Measurements from ENCODE around the gene HDDC3.
"Not testable (repeated sequence)": the region's sequence is repeated elsewhere in the genome, so short reads cannot be mapped to it uniquely, and the experiment has no call there.

The HDDC3 gene

DNA sequence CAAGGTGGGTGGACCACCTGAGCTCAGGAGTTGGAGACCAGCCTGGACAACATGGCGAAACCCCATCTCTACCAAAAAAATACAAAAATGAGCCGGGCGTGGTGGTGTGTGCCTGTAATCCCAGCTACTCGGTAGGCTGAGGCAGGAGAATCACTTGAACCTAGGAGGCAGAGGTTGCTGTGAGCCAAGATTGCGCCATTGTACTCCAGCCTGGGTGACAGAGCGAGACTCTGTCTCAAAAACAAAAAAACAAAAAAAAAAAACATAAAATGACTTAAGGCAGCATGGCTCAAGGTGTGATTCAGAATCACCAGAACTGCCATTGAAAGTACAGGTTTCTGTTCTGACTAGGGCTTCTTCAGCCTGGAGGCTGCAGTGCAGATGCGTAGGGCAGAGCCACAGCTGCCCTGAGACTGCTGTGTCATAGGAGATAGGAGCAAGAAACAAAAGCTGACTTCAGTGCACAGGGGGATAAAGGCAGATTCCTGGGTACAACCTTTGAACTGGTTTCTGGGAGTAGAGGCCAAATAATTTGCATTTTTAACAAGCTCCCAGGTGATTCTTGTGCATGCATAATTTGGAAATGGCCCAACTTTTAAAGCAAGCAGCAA lies 9.5 kb downstream of the HDDC3 start:
- not testable (repeated sequence) for H3K27ac ChIP-seq (ENCODE audit: low read length, poor library complexity, severe bottlenecking); H2BK12ac ChIP-seq (ENCODE audit: low read length in 2 of 2); H3K9me3 ChIP-seq (ENCODE audit: control insufficient read depth, low read length); H3K4me2 ChIP-seq (ENCODE audit: low read length, poor library complexity, severe bottlenecking); H3K18ac ChIP-seq (ENCODE audit: low read depth in 1 of 2, low read length in 2 of 2); H3K9ac ChIP-seq (ENCODE audit: low read length); DNase-seq; H3K4me1 ChIP-seq (ENCODE audit: control insufficient read depth, insufficient read depth, low read depth, low read length); H3K4me3 ChIP-seq (ENCODE audit: insufficient read depth in 1 of 2, low read depth in 1 of 2, low read length in 2 of 2); H4K8ac ChIP-seq (ENCODE audit: low read length); H2BK120ac ChIP-seq (ENCODE audit: low read depth, low read length); H3K4ac ChIP-seq (ENCODE audit: low read depth in 1 of 2, low read length in 2 of 2); H2BK15ac ChIP-seq (ENCODE audit: low read depth, poor library complexity, severe bottlenecking); H3K27me3 ChIP-seq (ENCODE audit: control insufficient read depth in 1 of 2, insufficient read depth in 1 of 2, low read length in 2 of 2); H2BK5ac ChIP-seq (ENCODE audit: low read depth, low read length, poor library complexity, severe bottlenecking); H3K79me1 ChIP-seq (replicated peaks; ENCODE audit: low read length, poor library complexity, severe bottlenecking); H2AFZ ChIP-seq (ENCODE audit: low read depth, low read length); H3K14ac ChIP-seq (ENCODE audit: low read length in 2 of 2); H3K23ac ChIP-seq (ENCODE audit: low read length in 2 of 2); H4K91ac ChIP-seq (ENCODE audit: low read length); H2AK5ac ChIP-seq (ENCODE audit: low read length, severe bottlenecking)
- H3K36me3 ChIP-seq (ENCODE audit: control insufficient read depth in 1 of 2, insufficient read depth in 2 of 2, low read depth in 1 of 2, low read length in 2 of 2): peaks cover 27 to 35% of the 10 kb centered on the region in 2 experiments
- WGBS: 90% methylated on average over 5 of the region's 7 CpGs

GRCh38 chr15:90921887-90922286 lies 10.5 kb downstream of the HDDC3 start:
- DNase-seq: no peak
- H3K27me3 ChIP-seq (ENCODE audit: control insufficient read depth in 1 of 2, insufficient read depth in 1 of 2, low read length in 2 of 2): no peaks in the 10 kb centered on the region
- H3K27ac ChIP-seq (ENCODE audit: low read length, poor library complexity, severe bottlenecking): no peak overlapping the region
- H3K23ac ChIP-seq (ENCODE audit: low read length in 2 of 2): no peak overlapping the region
- H3K36me3 ChIP-seq (ENCODE audit: control insufficient read depth in 1 of 2, insufficient read depth in 2 of 2, low read depth in 1 of 2, low read length in 2 of 2): peaks cover 34 to 44% of the 10 kb centered on the region in 2 experiments
- H3K9ac ChIP-seq (ENCODE audit: low read length): no peak overlapping the region
- WGBS: 97% methylated on average over 1 of the region's 4 CpGs
- H3K14ac ChIP-seq (ENCODE audit: low read length in 2 of 2): no peak overlapping the region
- H3K18ac ChIP-seq (ENCODE audit: low read depth in 1 of 2, low read length in 2 of 2): no peak overlapping the region
- H4K91ac ChIP-seq (ENCODE audit: low read length): no peak overlapping the region
- H2BK120ac ChIP-seq (ENCODE audit: low read depth, low read length): no peak overlapping the region
- no peak overlapping the region for H3K4me3 ChIP-seq (ENCODE audit: insufficient read depth in 1 of 2, low read depth in 1 of 2, low read length in 2 of 2)
- no peaks in the 10 kb centered on the region for H3K79me1 ChIP-seq (replicated peaks; ENCODE audit: low read length, poor library complexity, severe bottlenecking)
- H2AFZ ChIP-seq (ENCODE audit: low read depth, low read length): no peak overlapping the region
- H4K8ac ChIP-seq (ENCODE audit: low read length): no peak overlapping the region
- no peaks in the 10 kb centered on the region for H3K9me3 ChIP-seq (ENCODE audit: control insufficient read depth, low read length)
- H3K4ac ChIP-seq (ENCODE audit: low read depth in 1 of 2, low read length in 2 of 2): no peak overlapping the region
- H3K4me2 ChIP-seq (ENCODE audit: low read length, poor library complexity, severe bottlenecking): no peak overlapping the region
- no peaks in the 10 kb centered on the region for H3K4me1 ChIP-seq (ENCODE audit: control insufficient read depth, insufficient read depth, low read depth, low read length)
- no peak overlapping the region for H2AK5ac ChIP-seq (ENCODE audit: low read length, severe bottlenecking)
- no peak overlapping the region for H2BK15ac ChIP-seq (ENCODE audit: low read depth, poor library complexity, severe bottlenecking)
- H2BK12ac ChIP-seq (ENCODE audit: low read length in 2 of 2): no peak overlapping the region
- H2BK5ac ChIP-seq (ENCODE audit: low read depth, low read length, poor library complexity, severe bottlenecking): no peak overlapping the region

DNA sequence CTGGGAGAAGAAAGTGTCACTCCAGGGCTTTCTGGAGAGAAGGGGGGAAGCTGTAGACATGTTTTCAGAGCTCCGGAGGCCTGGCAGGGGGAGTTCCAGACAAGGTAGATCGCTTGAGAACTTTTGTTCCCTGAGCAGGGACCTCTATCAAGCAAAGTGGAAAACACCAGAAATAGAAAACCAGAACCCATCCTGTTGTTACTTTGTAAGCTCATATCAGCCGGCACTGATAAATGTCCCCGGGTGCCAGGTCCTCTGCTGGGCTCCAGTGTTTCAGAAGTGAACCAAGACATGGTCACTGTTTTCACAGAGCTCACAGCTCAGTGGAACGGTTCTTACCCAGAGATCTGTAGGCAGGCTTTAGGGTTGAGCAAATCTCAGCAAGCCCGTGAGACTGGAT lies 13.5 kb downstream of the HDDC3 start:
- Histone ChIP-seq H2AFZ (ENCODE audit: low read depth, low read length) (no peak overlapping the region), H4K8ac (ENCODE audit: low read length) (no peak overlapping the region), H3K4me3 (ENCODE audit: insufficient read depth in 1 of 2, low read depth in 1 of 2, low read length in 2 of 2) (no peak overlapping the region), H2BK15ac (ENCODE audit: low read depth, poor library complexity, severe bottlenecking) (no peak overlapping the region), H2BK12ac (ENCODE audit: low read length in 2 of 2) (no peak overlapping the region), H3K4me1 (ENCODE audit: control insufficient read depth, insufficient read depth, low read depth, low read length) (peaks cover 17% of the 10 kb centered on the region), H3K9ac (ENCODE audit: low read length) (no peak overlapping the region), H3K9me3 (ENCODE audit: control insufficient read depth, low read length) (no peaks in the 10 kb centered on the region), H3K36me3 (ENCODE audit: control insufficient read depth in 1 of 2, insufficient read depth in 2 of 2, low read depth in 1 of 2, low read length in 2 of 2) (peaks cover 44 to 73% of the 10 kb centered on the region in 2 experiments), H3K14ac (ENCODE audit: low read length in 2 of 2) (no peak overlapping the region), H3K79me1 (replicated peaks; ENCODE audit: low read length, poor library complexity, severe bottlenecking) (no peaks in the 10 kb centered on the region), H3K27ac (ENCODE audit: low read length, poor library complexity, severe bottlenecking) (no peak overlapping the region), H3K27me3 (ENCODE audit: control insufficient read depth in 1 of 2, insufficient read depth in 1 of 2, low read length in 2 of 2) (no peaks in the 10 kb centered on the region), H2AK5ac (ENCODE audit: low read length, severe bottlenecking) (no peak overlapping the region), H3K18ac (ENCODE audit: low read depth in 1 of 2, low read length in 2 of 2) (no peak overlapping the region), H4K91ac (ENCODE audit: low read length) (no peak overlapping the region), H3K4ac (ENCODE audit: low read depth in 1 of 2, low read length in 2 of 2) (no peak overlapping the region), H2BK120ac (ENCODE audit: low read depth, low read length) (no peak overlapping the region), H3K4me2 (ENCODE audit: low read length, poor library complexity, severe bottlenecking) (no peak overlapping the region), H2BK5ac (ENCODE audit: low read depth, low read length, poor library complexity, severe bottlenecking) (no peak overlapping the region), H3K23ac (ENCODE audit: low read length in 2 of 2) (no peak overlapping the region)
- WGBS: 94% methylated on average over 6 of the region's 6 CpGs
- DNase-seq: no peak

DNA sequence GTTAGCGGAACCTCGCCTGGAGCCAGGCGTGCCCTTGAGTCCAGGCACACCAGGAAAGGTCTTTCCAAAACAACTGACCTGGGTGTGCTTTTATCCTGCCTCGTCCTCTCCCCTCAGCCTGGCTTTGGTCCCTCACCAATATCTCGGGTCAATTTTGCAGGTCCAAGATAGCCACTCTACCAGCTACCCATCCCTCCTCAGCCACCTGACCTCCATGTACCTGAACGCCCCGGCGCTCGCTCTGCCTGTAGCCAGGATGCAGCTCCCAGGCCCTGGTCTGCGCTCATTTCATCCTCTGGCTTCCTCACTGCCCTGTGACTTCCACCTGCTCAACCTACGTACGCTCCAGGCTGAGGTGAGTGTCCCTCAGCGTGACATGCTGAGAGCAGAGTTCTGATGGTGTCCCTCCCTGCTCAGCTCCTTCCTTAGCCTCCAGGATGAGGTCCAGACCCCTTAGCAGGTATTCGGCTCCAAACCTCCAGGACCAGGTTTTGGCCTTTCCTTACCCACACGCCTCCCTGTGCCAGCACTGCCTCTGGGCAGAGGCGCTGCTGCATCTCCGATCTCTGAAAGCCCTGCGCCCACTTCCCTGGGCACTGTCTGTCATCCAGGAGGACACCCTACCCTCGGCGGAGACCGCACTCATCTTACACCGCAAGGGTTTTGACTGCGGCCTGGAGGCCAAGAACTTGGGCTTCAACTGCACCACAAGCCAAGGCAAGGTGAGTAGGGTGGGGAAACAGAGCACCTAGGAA lies 14.1 kb downstream of the HDDC3 start:
- Histone ChIP-seq H2BK15ac (ENCODE audit: low read depth, poor library complexity, severe bottlenecking) (no peak overlapping the region), H3K23ac (ENCODE audit: low read length in 2 of 2) (no peak overlapping the region), H3K27ac (ENCODE audit: low read length, poor library complexity, severe bottlenecking) (no peak overlapping the region), H4K91ac (ENCODE audit: low read length) (peak overlapping the region; percentile 25), H3K18ac (ENCODE audit: low read depth in 1 of 2, low read length in 2 of 2) (no peak overlapping the region), H2BK12ac (ENCODE audit: low read length in 2 of 2) (no peak overlapping the region), H3K9ac (ENCODE audit: low read length) (no peak overlapping the region), H2BK120ac (ENCODE audit: low read depth, low read length) (no peak overlapping the region), H3K9me3 (ENCODE audit: control insufficient read depth, low read length) (no peaks in the 10 kb centered on the region), H3K14ac (ENCODE audit: low read length in 2 of 2) (no peak overlapping the region), H2AFZ (ENCODE audit: low read depth, low read length) (no peak overlapping the region), H2AK5ac (ENCODE audit: low read length, severe bottlenecking) (no peak overlapping the region), H2BK5ac (ENCODE audit: low read depth, low read length, poor library complexity, severe bottlenecking) (no peak overlapping the region), H3K4me2 (ENCODE audit: low read length, poor library complexity, severe bottlenecking) (no peak overlapping the region), H3K79me1 (replicated peaks; ENCODE audit: low read length, poor library complexity, severe bottlenecking) (no peaks in the 10 kb centered on the region), H3K36me3 (ENCODE audit: control insufficient read depth in 1 of 2, insufficient read depth in 2 of 2, low read depth in 1 of 2, low read length in 2 of 2) (peaks cover 50 to 80% of the 10 kb centered on the region in 2 experiments), H4K8ac (ENCODE audit: low read length) (peak overlapping the region; percentile 4), H3K4me3 (ENCODE audit: insufficient read depth in 1 of 2, low read depth in 1 of 2, low read length in 2 of 2) (no peak overlapping the region), H3K4me1 (ENCODE audit: control insufficient read depth, insufficient read depth, low read depth, low read length) (peaks cover 17% of the 10 kb centered on the region), H3K4ac (ENCODE audit: low read depth in 1 of 2, low read length in 2 of 2) (no peak overlapping the region), H3K27me3 (ENCODE audit: control insufficient read depth in 1 of 2, insufficient read depth in 1 of 2, low read length in 2 of 2) (no peaks in the 10 kb centered on the region)
- DNase-seq: no peak
- WGBS: 93% methylated on average over 23 of the region's 23 CpGs

Measured in mesenchymal stem cell (in vitro differentiated cells and primary cell).